Measurements from ENCODE around the gene WFDC5. TPM values are rescaled to one million over a fixed set of nuclear protein-coding genes. Genes with fewer than 3 reads are reported as not detected.
A peak's percentile ranks its signal among the peaks of the same experiment; 100 is the strongest.

The WFDC5 gene
- total RNA-seq, 1 donor from 2014 or later = not detected

GRCh38 chr20:45112754-45113153, 2.2 kb downstream of the WFDC5 start:
- H3K9me3 Mint-ChIP-seq = no peaks in the 10 kb centered on the region
- H3K9ac ChIP-seq = no peak overlapping the region
- no peak overlapping the region for H3K4me2 ChIP-seq
- H3K4me1 ChIP-seq = no peaks in the 10 kb centered on the region
- H3K4me3 ChIP-seq = no peak overlapping the region
- no peak overlapping the region for H3K27ac Mint-ChIP-seq
- H3K36me3 ChIP-seq = no peaks in the 10 kb centered on the region
- no peak for DNase-seq (ENCODE audit: low spot score)
- no peaks in the 10 kb centered on the region for H4K20me1 ChIP-seq (ENCODE audit: low read depth)
- H3K4me3 Mint-ChIP-seq = no peak overlapping the region
- no peak overlapping the region for H2AFZ ChIP-seq (replicated peaks)
- H3K79me2 ChIP-seq (ENCODE audit: low read depth) = no peaks in the 10 kb centered on the region
- no peaks in the 10 kb centered on the region for H3K27me3 ChIP-seq
- no peaks in the 10 kb centered on the region for H3K36me3 Mint-ChIP-seq
- H3F3A ChIP-seq (ENCODE audit: low read depth) = no peaks in the 10 kb centered on the region
- peaks cover 2% of the 10 kb centered on the region for H3K27me3 Mint-ChIP-seq (ENCODE audit: insufficient read depth, low read depth)
- H3K9me3 ChIP-seq (ENCODE audit: low read depth) = no peaks in the 10 kb centered on the region
- no peak overlapping the region for H3K27ac ChIP-seq
- peaks cover 8% of the 10 kb centered on the region for H3K4me1 Mint-ChIP-seq
- TF ChIP-seq EZH2phosphoT487 (IDR thresholded peaks at IDR 0.05) (no peak), EZH2 (IDR thresholded peaks at IDR 0.05) (no peak), CTCF (IDR thresholded peaks at IDR 0.05) (no peak)

- Histone ChIP-seq H3K27ac (no peak overlapping the region), H3K4me3 (no peak overlapping the region), H4K20me1 (ENCODE audit: low read depth) (no peaks in the 10 kb centered on the region), H3K4me2 (no peak overlapping the region), H3K9ac (no peak overlapping the region), H3F3A (ENCODE audit: low read depth) (no peaks in the 10 kb centered on the region), H3K27me3 (no peaks in the 10 kb centered on the region), H3K79me2 (ENCODE audit: low read depth) (no peaks in the 10 kb centered on the region), H2AFZ (replicated peaks) (no peak overlapping the region), H3K4me1 (no peaks in the 10 kb centered on the region), H3K36me3 (no peaks in the 10 kb centered on the region), H3K9me3 (ENCODE audit: low read depth) (no peaks in the 10 kb centered on the region)
- DNase-seq (ENCODE audit: low spot score) = peak; percentile 66
- Mint-ChIP-seq H3K9me3 (no peaks in the 10 kb centered on the region), H3K27ac (no peak overlapping the region), H3K4me1 (peaks cover 8% of the 10 kb centered on the region), H3K4me3 (no peak overlapping the region), H3K27me3 (ENCODE audit: insufficient read depth, low read depth) (peaks cover 2% of the 10 kb centered on the region), H3K36me3 (no peaks in the 10 kb centered on the region)
- TF ChIP-seq CTCF (IDR thresholded peaks at IDR 0.05) (peak; percentile 78), EZH2 (IDR thresholded peaks at IDR 0.05) (no peak)
Observed at GRCh38 chr20:45111799-45112471, 3.0 kb downstream of the WFDC5 start.

GRCh38 chr20:45111285-45111684, 3.7 kb downstream of the WFDC5 start:
- no peak overlapping the region for H3K4me2 ChIP-seq
- H3K4me3 ChIP-seq = no peak overlapping the region
- Mint-ChIP-seq H3K27ac (no peak overlapping the region), H3K36me3 (no peaks in the 10 kb centered on the region), H3K27me3 (ENCODE audit: insufficient read depth, low read depth) (peaks cover 2% of the 10 kb centered on the region), H3K9me3 (no peaks in the 10 kb centered on the region), H3K4me3 (no peak overlapping the region), H3K4me1 (peaks cover 8% of the 10 kb centered on the region)
- H2AFZ ChIP-seq (replicated peaks) = no peak overlapping the region
- H3K27me3 ChIP-seq = no peaks in the 10 kb centered on the region
- H3K27ac ChIP-seq = no peak overlapping the region
- H3K4me1 ChIP-seq = no peaks in the 10 kb centered on the region
- no peaks in the 10 kb centered on the region for H3K36me3 ChIP-seq
- H4K20me1 ChIP-seq (ENCODE audit: low read depth) = no peaks in the 10 kb centered on the region
- no peak for DNase-seq (ENCODE audit: low spot score)
- no peak for TF ChIP-seq EZH2phosphoT487 (IDR thresholded peaks at IDR 0.05)
- no peak for TF ChIP-seq CTCF (IDR thresholded peaks at IDR 0.05)
- no peak for TF ChIP-seq EZH2 (IDR thresholded peaks at IDR 0.05)
- no peak overlapping the region for H3K9ac ChIP-seq
- H3F3A ChIP-seq (ENCODE audit: low read depth) = no peaks in the 10 kb centered on the region
- no peaks in the 10 kb centered on the region for H3K79me2 ChIP-seq (ENCODE audit: low read depth)
- H3K9me3 ChIP-seq (ENCODE audit: low read depth) = no peaks in the 10 kb centered on the region
